Transverse colon (tissue), 3 donors: Measurements from ENCODE around the gene ACD.

Experiments
- CTCF ChIP-seq, 5 experiments: fragments of 200-600 bp in 3 of 5; fragments of 450-650 bp in 2 of 5; sonication (generic) in 3 of 5; IDR thresholded peaks; 1 replicate in 2 of 5; 2 replicates in 3 of 5; pipeline ENCODE4 v1.5.1; 2016 to 2017; ENCODE audit warnings: antibody characterized with exemption in 5 of 5, inconsistent platforms in 3 of 5, mild to moderate bottlenecking in 2 of 5, moderate library complexity in 1 of 5
- POLR2A ChIP-seq: fragments of 450-650 bp; IDR thresholded peaks from one replicate; pipeline ENCODE4 v1.6.1; 2016; ENCODE audit warnings: antibody characterized with exemption, mild to moderate bottlenecking, moderate library complexity

GRCh38 chr16:67665598-67665997 lies 5.5 kb upstream of the ACD start:
- no peak for TF ChIP-seq CTCF (IDR thresholded peaks at IDR 0.05)
- no peak for TF ChIP-seq POLR2A
